Measurements from ENCODE around the gene PRAMEF1.
"Not testable (repeated sequence)": the region's sequence is repeated elsewhere in the genome, so short reads cannot be mapped to it uniquely, and the experiment has no call there.

Gene PRAMEF1

GRCh38 chr1:12811409-12811784 lies 20.2 kb downstream of the PRAMEF1 start:
- Histone ChIP-seq H3K9me3 (replicated peaks; ENCODE audit: insufficient read depth, low read length) (no peaks in the 10 kb centered on the region), H3K27me3 (replicated peaks; ENCODE audit: insufficient read depth, low read length) (no peaks in the 10 kb centered on the region), H3K36me3 (replicated peaks; ENCODE audit: insufficient read depth, low read length) (no peaks in the 10 kb centered on the region), H3K27ac (ENCODE audit: low read length) (no peak overlapping the region), H4K20me1 (ENCODE audit: insufficient read depth, low read length) (no peaks in the 10 kb centered on the region), H3F3A (ENCODE audit: insufficient read depth, low read length) (no peaks in the 10 kb centered on the region), H3K4me1 (ENCODE audit: low read length) (no peaks in the 10 kb centered on the region), H3K9ac (ENCODE audit: low read length) (no peak overlapping the region), H3K9me2 (replicated peaks; ENCODE audit: insufficient read depth, low read length) (no peaks in the 10 kb centered on the region), H3K4me3 (ENCODE audit: low read length) (no peak overlapping the region), H2AFZ (ENCODE audit: low read length) (no peak overlapping the region), H3K79me2 (ENCODE audit: low read length) (no peaks in the 10 kb centered on the region), H3K4me2 (ENCODE audit: low read depth, low read length) (no peak overlapping the region)
- TF ChIP-seq CTCF (IDR thresholded peaks at IDR 0.05; ENCODE audit: low read length) (no peak), EZH2 (optimal IDR thresholded peaks at IDR 0.05; ENCODE audit: low read depth, low read length) (no peak), EZH2phosphoT487 (IDR thresholded peaks at IDR 0.05; ENCODE audit: low read length) (no peak)
- DNase-seq, result no peak

DNA sequence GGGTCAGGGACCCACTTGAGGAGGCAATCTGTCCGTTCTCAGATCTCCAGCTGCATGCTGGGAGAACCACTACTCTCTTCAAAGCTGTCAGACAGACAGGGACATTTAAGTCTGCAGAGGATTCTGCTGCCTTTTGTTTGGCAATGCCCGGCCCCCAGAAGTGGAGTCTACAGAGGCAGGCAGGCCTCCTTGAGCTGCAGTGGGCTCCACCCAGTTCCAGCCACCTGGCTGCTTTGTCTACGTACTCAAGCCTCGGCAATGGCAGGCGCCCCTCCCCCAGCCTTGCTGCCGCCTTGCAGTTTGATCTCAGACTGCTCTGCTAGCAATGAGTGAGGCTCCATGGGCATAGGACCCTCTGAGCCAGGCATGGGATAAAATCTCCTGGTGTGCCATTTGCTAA lies 27.9 kb downstream of the PRAMEF1 start:
- not testable (repeated sequence) for H3K4me3 ChIP-seq (ENCODE audit: low read length); H3K27ac ChIP-seq (ENCODE audit: low read length); H3K36me3 ChIP-seq (replicated peaks; ENCODE audit: insufficient read depth, low read length); DNase-seq; H3K4me2 ChIP-seq (ENCODE audit: low read depth, low read length); H3K27me3 ChIP-seq (replicated peaks; ENCODE audit: insufficient read depth, low read length); H3K9me3 ChIP-seq (replicated peaks; ENCODE audit: insufficient read depth, low read length); H3F3A ChIP-seq (ENCODE audit: insufficient read depth, low read length); H3K9ac ChIP-seq (ENCODE audit: low read length); H3K9me2 ChIP-seq (replicated peaks; ENCODE audit: insufficient read depth, low read length); H3K4me1 ChIP-seq (ENCODE audit: low read length); H2AFZ ChIP-seq (ENCODE audit: low read length); H4K20me1 ChIP-seq (ENCODE audit: insufficient read depth, low read length); H3K79me2 ChIP-seq (ENCODE audit: low read length)

- H3F3A ChIP-seq (ENCODE audit: insufficient read depth, low read length); H2AFZ ChIP-seq (ENCODE audit: low read length); H3K9ac ChIP-seq (ENCODE audit: low read length); H3K4me2 ChIP-seq (ENCODE audit: low read depth, low read length); H3K79me2 ChIP-seq (ENCODE audit: low read length); H3K9me2 ChIP-seq (replicated peaks; ENCODE audit: insufficient read depth, low read length); H3K27me3 ChIP-seq (replicated peaks; ENCODE audit: insufficient read depth, low read length); H3K4me1 ChIP-seq (ENCODE audit: low read length); H3K9me3 ChIP-seq (replicated peaks; ENCODE audit: insufficient read depth, low read length); DNase-seq; H3K27ac ChIP-seq (ENCODE audit: low read length); H3K4me3 ChIP-seq (ENCODE audit: low read length); H4K20me1 ChIP-seq (ENCODE audit: insufficient read depth, low read length); H3K36me3 ChIP-seq (replicated peaks; ENCODE audit: insufficient read depth, low read length): not testable (repeated sequence)
Measured at GRCh38 chr1:12831310-12831709, 40.1 kb downstream of the PRAMEF1 start, which contains the start of gene PRAMEF11. PRAMEF11 (minus strand) TSS chr1:12831410; CDS start chr1:12828789, 2,621 bp downstream.

- not testable (repeated sequence) for H3K9me3 ChIP-seq (replicated peaks; ENCODE audit: insufficient read depth, low read length); H3K4me2 ChIP-seq (ENCODE audit: low read depth, low read length); H3K27ac ChIP-seq (ENCODE audit: low read length); H4K20me1 ChIP-seq (ENCODE audit: insufficient read depth, low read length); DNase-seq; H3K9ac ChIP-seq (ENCODE audit: low read length); H3K4me3 ChIP-seq (ENCODE audit: low read length); H3K27me3 ChIP-seq (replicated peaks; ENCODE audit: insufficient read depth, low read length); H3K36me3 ChIP-seq (replicated peaks; ENCODE audit: insufficient read depth, low read length); H3K9me2 ChIP-seq (replicated peaks; ENCODE audit: insufficient read depth, low read length); H3K79me2 ChIP-seq (ENCODE audit: low read length); H3F3A ChIP-seq (ENCODE audit: insufficient read depth, low read length); H2AFZ ChIP-seq (ENCODE audit: low read length); H3K4me1 ChIP-seq (ENCODE audit: low read length)
Measured at GRCh38 chr1:12833251-12833650, 42.1 kb downstream of the PRAMEF1 start.

Data from MM.1S (cell line).